Fibroblast of skin of right biceps (primary cell): ENCODE measurements around the gene POC5.
"Not testable (repeated sequence)": the region's sequence is repeated elsewhere in the genome, so short reads cannot be mapped to it uniquely, and the experiment has no call there.

Source experiments
- DNase-seq: peaks from one replicate; pipeline ENCODE4 v3.0.0-alpha.2; 2013

The POC5 gene

DNA sequence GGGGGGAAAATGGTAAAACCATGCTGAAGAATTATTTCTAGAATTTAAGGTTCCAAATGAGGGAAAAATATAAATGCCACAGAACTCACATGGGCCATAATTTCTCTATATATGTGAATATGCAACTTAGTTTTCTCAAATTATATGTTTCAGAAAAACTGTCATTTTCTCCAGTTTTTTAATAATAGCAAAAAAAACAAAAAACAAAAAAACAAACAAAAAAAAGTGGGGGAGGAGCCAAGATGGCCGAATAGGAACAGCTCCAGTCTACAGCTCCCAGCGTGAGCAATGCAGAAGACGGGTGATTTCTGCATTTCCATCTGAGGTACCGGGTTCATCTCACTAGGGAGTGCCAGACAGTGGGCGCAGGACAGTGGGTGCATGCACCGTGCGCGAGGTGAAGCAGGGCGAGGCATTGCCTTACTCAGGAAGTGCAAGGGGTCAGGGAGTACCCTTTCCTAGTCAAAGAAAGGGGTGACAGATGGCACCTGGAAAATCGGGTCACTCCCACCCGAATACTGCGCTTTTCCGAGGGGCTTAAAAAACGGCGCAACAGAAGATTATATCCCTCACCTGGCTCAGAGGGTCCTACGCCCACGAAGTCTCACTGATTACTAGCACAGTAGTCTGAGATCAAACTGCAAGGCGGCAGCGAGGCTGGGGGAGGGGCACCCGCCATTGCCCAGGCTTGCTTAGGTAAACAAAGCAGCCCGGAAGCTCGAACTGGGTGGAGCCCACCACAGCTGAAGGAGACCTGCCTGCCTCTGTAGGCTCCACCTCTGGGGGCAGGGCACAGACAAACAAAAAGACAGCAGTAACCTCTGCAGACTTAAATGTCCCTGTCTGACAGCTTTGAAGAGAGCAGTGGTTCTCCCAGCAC, 21.5 kb downstream of the POC5 start:
- not testable (repeated sequence) for DNase-seq

DNA sequence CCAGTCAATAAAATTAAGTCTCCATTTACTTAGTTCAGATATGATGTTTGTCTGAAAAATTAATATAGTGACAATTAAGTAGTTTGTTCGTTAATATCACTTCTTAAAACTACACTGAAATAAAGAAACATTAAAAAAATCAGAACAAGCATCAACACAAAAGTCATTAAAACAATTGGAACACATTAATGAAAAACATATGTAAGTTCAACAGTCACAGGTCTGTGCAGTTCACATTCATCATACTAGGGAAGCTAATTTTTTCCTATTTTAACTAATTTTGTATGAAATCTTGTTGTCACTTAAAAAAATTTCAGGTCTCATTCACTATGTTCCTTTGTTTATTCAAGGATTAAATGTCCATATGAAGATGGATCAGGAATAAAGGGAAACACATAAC, 22.5 kb downstream of the POC5 start:
- no peak for DNase-seq

DNA sequence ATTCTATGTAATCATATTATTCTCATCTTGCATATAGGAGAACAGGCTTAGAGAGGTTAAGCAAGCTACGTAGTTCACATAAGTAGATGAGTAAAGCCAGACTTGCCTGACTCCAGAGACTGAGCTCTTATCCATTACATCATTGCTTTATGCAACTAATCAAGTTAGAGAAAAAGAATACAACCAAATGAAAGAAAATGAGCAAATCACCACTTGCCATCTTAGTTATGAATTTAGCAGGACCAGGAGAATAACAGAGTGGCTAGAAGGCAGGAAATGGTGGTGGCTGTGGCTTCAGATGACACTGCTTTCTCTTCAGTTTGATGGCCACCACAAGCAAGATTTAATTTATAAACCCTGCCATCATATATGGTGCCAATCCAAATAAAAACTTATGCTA, 26.6 kb downstream of the POC5 start:
- DNase-seq = no peak

- DNase-seq = no peak
Observed at GRCh38 chr5:75686480-75686879, 30.8 kb downstream of the POC5 start.

- DNase-seq = no peak
Observed at GRCh38 chr5:75685141-75685540, 32.1 kb downstream of the POC5 start.

- DNase-seq = peak; percentile 41
Observed at GRCh38 chr5:75681125-75681830, 36.0 kb downstream of the POC5 start.

- DNase-seq = no peak
Observed at GRCh38 chr5:75678155-75678554, 39.1 kb downstream of the POC5 start.

DNA sequence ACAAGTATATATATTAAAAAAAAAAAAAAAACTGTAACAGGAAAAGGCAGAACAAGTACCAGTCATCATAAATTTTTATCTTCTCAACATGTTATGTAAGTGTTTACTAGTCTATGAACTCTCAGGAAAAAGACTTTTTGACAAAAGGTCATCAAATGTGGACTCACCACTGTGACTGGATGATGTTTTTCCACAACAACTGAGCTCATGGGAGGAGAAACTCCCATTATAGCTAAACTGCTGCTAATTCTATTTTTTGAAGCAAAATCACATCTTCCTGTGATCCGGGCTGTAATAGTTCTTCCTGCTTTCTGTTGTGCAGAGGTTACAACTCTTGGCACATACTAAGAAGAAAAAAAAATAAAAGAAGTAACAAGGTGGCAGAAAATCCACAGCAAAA, 39.6 kb downstream of the POC5 start:
- no peak for DNase-seq

- DNase-seq = no peak
Observed at GRCh38 chr5:75675783-75676182, 41.5 kb downstream of the POC5 start.

GRCh38 chr5:75672616-75673015, 44.6 kb downstream of the POC5 start:
- no peak for DNase-seq

DNA sequence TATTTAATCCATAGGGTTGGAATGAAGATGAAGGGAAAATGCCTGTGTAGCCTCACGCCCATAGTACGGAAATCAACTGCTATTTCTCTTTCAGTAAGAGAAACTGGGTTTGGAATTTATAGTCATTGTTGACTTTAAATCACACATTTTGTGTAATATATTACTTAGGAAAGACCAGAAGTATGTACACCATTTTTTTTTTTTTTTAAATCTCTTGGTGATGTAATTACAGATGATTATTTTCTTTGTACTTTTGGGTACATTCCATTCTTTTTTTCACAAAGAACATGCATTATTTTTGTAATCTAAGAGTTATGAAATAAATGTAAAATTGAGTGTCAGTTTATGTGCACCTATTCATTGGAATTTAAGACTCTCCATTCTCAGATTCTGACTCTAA, 45.7 kb downstream of the POC5 start:
- DNase-seq = no peak

- no peak for DNase-seq
Observed at GRCh38 chr5:75670577-75670976, 46.7 kb downstream of the POC5 start.

DNA sequence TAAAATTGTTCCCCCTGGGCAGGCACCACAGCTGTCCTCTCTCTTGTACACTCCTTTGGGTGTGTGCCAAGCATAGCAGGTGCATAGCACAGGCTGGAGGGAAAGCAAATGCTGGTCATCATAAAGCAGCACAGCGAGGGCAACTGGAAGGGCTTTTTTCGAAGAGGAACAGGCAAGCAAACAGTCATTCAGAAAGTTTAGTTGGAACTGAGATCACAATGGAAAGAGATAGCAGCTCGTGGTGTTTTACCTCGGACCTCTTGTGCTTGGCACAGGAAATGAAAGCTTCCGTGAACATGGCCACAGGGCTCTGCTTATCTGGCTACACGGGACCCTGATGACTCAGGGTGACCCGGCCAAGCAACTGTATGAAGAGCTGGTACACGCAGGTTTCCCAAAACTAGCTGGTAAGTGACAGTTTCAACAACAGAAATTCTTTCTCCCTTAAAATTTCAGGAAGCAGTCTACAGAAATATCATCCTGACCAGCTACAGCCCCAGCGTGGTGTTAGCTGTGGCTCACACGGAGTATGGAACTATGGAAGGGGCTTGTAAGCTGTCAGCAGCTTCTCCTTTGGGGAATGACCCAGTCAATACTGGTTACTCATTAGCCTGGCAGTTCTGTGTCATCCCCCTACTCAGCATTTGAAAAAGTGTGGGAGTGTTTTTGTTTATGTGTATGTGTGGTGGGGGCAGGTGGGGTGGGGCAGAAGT, 48.1 kb downstream of the POC5 start:
- DNase-seq = no peak

DNA sequence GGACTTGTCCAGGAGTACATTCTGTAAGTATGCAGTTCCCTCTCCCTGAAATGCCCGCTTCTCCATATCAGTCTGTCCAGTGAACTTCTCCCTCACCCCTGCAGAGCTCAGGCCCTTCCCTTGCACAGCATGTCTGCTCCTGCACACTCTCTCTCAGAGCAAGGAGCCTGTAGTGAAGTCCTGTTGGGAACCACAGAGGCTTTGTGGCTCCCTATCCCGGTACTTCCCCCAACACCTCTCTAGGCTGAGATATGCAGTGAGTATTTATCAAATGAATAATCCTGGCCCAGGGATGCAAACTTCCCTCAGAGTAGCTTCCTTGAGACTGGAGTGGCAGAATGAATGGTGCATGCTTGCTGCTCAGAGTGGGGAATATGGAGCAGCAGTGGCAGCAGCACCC, 48.8 kb downstream of the POC5 start:
- no peak for DNase-seq

DNA sequence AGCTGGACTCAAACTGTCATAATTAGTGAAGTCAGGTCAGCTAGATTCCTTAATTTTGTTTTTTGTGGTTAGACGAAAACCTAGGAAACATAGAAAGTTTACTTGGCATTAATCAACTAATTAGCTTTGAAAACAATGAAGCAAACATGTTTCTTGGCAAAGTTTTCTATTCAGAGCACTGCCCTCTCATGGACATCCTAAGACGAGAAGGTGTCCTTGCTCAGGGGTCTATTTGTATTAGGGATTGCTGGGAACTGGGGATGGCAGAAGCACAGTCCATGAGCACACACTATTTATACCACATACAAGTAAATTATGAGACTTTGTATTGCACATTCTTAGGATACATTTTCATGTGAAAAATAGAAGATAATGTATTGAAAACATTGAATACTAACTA, 49.7 kb downstream of the POC5 start:
- peak; percentile 3 for DNase-seq

DNA sequence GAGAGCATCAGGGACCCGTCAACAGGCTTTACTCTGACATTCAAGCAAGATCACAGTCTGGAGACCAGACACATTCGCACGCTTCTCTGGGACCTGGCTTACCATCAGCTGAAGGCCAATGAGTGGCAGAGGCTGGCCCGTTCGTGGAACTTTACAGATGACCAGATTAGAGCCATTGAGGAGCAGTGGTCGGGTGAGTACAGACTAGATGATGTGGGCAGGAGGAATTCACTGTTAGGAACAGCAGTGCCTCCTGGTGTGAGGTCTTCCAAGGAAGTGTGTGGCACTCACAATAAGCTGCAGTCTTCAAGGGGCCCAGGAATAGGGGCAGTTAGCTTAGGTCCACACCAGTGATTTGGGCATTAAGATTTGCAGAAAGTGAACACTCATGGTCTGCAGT, 50.4 kb downstream of the POC5 start:
- DNase-seq = peak; percentile 11

DNA sequence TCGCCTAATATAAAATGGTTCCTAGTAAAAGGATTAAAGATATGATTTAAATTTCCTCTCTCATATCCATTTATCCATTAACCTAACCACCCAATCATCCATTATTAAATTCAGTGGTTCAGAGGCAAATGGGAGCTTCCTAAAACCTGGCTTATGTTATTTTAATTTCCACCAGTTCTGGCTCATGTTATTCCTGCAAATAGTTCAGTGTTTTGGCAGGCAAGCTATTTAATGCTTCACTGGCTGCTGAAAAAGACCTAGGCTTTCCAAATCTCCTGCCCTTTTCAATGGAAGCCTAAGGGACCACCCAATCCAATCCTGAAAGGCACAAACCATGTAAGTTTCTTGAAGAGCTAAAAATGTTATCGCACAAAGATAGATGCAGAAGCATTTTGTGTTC, 52.3 kb downstream of the POC5 start:
- no peak for DNase-seq

- DNase-seq = no peak
Observed at GRCh38 chr5:75663579-75664284, 53.5 kb downstream of the POC5 start.

- no peak for DNase-seq
Observed at GRCh38 chr5:75662061-75662460, 55.2 kb downstream of the POC5 start.

DNA sequence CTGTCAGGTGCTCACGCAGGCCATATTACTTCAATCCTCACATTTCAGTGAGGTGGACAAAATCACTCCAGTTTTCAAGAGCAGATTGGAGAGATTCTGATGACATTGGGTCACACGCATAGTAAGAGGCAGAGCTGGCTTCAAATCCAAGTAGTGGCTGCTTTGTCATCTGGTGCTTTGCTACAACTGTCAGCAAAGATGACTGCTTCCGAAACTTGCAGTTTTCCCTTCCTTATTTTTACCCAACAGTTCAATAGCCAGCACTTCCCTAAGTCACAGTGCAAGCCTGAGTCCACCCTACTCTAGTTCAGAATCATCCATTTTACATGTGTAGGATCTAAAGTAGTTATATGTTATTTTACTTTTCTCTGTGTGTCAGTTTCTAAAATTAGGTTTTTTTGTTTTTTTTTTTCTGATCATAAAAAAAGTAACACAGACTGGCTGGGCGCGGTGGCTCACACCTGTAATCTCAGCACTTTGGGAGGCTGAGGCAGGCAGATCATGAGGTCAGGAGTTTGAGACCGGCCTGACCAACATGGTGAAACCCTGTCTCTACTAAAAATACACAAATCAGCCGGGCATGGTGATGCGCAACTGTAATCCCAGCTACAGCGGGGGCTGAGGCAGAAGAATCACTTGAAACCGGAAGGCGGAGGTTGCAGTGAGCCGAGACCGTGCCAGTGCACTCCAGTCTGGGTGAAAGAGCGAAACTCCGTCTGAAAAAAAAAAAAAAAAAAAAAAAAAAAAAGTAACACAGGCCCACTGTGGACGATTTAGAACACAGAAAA, 56.4 kb downstream of the POC5 start:
- no peak for DNase-seq

DNA sequence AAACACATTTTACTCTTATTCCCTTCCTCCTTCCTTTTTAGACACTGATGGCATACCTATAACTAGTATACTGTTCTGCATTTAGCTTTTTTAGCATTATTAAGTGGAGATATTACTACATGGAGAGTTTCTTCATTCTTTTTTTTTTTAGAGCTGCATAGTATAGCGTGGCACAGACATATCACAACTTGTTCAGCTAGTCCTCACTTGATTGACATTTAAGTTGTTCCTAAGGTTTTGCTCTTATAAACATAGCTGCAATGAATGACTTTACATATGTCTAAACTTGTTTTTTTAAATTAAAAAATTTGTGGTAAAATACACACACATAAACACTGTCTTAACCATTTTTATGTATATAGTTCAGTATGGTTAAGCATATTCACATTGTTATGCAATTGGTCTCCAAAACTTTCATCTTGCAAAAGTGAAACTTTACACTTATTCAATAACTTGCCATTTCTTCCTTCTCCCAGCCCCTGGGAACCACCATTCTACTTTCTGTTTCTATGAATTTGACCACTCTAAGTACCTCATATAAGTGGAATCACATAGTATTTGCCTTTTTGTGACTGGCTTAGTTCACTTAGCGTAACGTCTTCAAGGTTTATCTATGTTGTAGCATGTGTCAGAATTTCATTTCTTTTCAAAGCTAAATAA, 57.3 kb downstream of the POC5 start:
- no peak for DNase-seq
